ENCODE measurements around the gene HSPB7.
A peak's percentile ranks its signal among the peaks of the same experiment; 100 is the strongest.

The HSPB7 gene

DNA sequence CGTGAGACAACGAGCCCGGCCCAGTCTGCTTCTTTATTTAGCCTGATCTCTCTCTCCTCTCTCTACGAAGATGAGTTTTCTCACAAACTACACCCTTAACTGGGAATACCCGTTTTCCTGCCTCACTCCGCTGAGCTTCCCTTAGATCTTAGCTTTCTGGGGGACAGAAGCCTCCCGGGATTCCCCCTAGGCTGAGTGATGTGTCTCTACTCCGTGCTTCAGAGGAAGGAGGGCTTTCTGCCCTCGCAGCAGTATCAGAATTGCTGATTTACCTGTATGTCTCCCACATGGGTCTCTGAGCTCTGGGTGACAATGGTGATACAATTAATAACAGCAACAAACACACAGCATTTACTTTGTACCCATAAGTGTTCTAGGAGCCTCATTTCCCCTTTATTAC lies 43.0 kb downstream of the HSPB7 start:
- peak overlapping the region; percentile 79 for H3K27ac ChIP-seq
- TF ChIP-seq, protein P1, sequence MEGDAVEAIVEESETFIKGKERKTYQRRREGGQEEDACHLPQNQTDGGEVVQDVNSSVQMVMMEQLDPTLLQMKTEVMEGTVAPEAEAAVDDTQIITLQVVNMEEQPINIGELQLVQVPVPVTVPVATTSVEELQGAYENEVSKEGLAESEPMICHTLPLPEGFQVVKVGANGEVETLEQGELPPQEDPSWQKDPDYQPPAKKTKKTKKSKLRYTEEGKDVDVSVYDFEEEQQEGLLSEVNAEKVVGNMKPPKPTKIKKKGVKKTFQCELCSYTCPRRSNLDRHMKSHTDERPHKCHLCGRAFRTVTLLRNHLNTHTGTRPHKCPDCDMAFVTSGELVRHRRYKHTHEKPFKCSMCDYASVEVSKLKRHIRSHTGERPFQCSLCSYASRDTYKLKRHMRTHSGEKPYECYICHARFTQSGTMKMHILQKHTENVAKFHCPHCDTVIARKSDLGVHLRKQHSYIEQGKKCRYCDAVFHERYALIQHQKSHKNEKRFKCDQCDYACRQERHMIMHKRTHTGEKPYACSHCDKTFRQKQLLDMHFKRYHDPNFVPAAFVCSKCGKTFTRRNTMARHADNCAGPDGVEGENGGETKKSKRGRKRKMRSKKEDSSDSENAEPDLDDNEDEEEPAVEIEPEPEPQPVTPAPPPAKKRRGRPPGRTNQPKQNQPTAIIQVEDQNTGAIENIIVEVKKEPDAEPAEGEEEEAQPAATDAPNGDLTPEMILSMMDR (conservative IDR thresholded peaks at IDR 0.05), result no peak
- TF ChIP-seq ZFX (IDR thresholded peaks at IDR 0.05), result no peak

DNA sequence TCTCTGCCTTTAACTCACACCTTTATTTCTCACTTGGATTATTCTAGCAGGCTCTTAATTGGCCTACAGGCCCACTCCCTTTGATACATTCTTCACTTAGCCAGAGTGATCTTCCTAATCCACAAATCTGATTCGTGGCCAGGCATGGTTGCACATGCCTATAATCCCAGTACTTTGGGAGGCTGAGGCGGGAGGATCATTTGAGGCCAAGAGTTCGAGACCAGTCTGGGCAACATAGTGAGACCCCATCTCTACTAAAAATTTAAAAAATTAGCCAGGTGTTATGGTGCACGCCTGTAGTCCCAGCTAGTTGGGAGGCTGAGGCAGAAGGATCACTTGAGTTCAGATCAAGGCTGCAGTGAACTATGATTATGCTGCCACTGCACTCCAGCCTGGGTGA lies 44.1 kb downstream of the HSPB7 start:
- TF ChIP-seq, protein P1 (conservative IDR thresholded peaks at IDR 0.05), result no peak
- no peak for TF ChIP-seq ZFX (IDR thresholded peaks at IDR 0.05)
- no peak overlapping the region for H3K27ac ChIP-seq

DNA sequence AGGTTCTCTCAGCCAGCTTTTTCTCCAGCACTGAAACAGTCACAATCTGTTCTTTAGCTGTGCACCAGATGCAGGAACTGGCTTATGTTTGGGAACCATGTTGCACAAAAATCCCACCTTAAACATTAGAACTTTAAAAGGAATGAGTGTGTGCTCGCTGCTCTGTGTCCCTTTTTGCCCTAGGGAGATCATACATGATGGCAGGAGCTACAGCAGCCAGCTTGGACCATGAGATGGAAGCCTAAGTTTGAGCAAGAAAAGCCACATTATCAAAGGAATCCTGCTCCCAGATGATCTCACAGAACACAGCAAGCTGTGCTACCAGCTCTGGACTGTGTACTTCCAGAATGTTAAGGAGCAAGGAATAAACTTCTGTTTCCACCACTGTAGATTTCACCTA lies 45.4 kb downstream of the HSPB7 start:
- TF ChIP-seq, protein P1 (conservative IDR thresholded peaks at IDR 0.05), result no peak
- TF ChIP-seq ZFX (IDR thresholded peaks at IDR 0.05), result no peak
- no peak overlapping the region for H3K27ac ChIP-seq

DNA sequence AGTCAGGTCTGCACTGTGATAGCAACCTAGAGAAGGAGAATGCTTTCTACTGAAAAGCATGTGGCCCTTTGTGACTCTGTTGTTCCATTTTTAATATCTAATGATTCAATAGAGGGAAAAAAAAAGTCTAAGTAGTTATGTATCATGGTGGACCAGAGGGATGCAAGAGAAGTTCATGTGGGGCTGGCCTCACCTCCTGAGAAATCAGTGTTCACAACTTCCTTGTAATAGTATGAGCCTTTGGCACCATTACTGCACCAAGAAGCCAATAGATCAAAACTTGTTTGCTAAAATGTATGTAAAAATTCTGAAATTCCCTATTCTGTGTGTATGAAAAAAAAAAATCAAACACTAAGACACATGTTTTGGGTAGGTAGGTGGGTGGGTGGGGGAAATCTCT lies 46.9 kb downstream of the HSPB7 start:
- no peak for TF ChIP-seq ZFX (IDR thresholded peaks at IDR 0.05)
- TF ChIP-seq, protein P1 (conservative IDR thresholded peaks at IDR 0.05), result no peak
- no peak overlapping the region for H3K27ac ChIP-seq

DNA sequence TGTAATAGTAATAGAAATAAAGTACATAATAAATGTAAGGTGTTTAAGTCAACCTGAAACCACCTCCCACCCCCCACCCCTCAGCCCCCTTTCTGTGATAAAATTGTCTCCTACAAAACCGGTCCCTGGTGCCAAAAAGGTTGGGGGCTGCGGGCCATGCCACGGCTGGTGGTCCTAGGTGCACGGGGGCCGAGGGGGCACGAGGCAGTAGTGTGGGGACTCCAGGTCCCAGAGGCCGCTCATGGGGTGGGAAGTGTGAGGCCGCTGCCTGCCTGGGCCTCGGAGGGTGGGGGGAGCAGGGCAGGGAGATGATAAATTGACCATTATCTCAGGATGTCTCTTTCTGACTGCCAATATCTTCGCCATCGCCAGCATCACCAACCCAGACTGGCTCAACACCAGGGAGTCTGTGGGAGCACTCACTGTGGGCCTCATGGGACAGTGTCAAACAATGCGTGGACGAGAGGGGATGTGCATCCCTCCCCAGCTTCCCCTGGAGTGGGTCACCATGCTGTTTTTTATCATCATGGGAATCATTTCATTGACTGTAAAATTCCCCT lies 48.4 kb downstream of the HSPB7 start:
- H3K27ac ChIP-seq, result no peak overlapping the region
- TF ChIP-seq, protein P1 (conservative IDR thresholded peaks at IDR 0.05), result no peak
- no peak for TF ChIP-seq ZFX (IDR thresholded peaks at IDR 0.05)

DNA sequence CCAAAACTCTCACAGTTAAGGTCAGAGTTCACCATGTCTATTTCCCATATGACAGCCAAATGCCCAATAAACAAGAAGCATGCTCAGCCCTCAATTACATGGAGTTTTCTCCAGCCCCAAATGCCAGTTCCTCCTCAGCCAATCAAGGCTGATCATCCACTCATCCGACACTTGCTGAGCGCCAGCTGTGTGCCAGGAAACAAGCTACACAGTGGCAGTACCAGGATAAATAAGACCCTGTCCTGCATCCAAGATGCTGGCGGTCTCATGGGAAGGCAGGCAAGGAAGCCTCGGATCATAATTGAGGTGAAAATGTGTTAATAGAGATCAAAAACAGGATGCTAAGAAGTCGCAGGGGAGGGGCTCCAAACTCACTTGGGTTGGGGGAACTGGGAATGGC lies 49.7 kb downstream of the HSPB7 start:
- TF ChIP-seq, protein P1 (conservative IDR thresholded peaks at IDR 0.05), result no peak
- TF ChIP-seq ZFX (IDR thresholded peaks at IDR 0.05), result no peak
- no peak overlapping the region for H3K27ac ChIP-seq

DNA sequence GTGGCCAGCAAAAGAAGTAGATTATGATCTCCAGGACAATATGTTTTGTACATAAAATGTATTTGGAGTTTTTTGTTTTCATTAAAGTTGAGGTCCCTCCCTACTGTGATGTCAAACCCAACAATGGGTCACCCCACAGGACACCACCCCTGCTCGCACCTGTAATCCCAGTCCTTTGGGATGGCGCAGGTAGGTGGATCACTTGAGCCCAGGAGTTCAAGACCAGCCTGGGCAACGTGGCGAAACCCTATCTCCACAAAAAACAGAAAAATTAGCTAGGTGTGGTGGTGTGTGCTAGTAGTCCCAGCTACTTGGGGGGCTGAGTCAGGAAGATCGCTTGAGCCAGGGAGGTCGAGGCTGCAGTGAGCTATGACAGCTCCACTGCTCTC lies 50.9 kb downstream of the HSPB7 start:
- TF ChIP-seq, protein P1 (conservative IDR thresholded peaks at IDR 0.05), result no peak
- TF ChIP-seq ZFX (IDR thresholded peaks at IDR 0.05), result no peak
- H3K27ac ChIP-seq, result no peak overlapping the region

All from C4-2B (cell line).